ENCODE results near the gene RNF224. TPM values are rescaled to one million over a fixed set of nuclear protein-coding genes. Genes with fewer than 3 reads are reported as not detected.
A peak's percentile ranks its signal among the peaks of the same experiment; 100 is the strongest.

The RNF224 gene
- total and polyA plus RNA-seq, 2 of the 13 experiments (the other 11 are each of a cell fraction or from before 2014, with no cell fraction given), result 0.09 TPM; not detected in 1

- no peak for TF ChIP-seq ZHX2 (IDR thresholded peaks at IDR 0.05; ENCODE audit: low read depth)
- TF ChIP-seq ZHX2 (CRISPR knock-in tag; IDR thresholded peaks at IDR 0.05; ENCODE audit: borderline replicate concordance), result no peak
- TF ChIP-seq ZNF788 (CRISPR knock-in tag; IDR thresholded peaks at IDR 0.05; ENCODE audit: borderline replicate concordance), result no peak
- no peak for TF ChIP-seq ZNF574 (CRISPR knock-in tag; IDR thresholded peaks at IDR 0.05)
- no peak for TF ChIP-seq MEF2D (CRISPR knock-in tag; IDR thresholded peaks at IDR 0.05)
- peak; percentile 25 for TF ChIP-seq HNRNPL (IDR thresholded peaks at IDR 0.05; ENCODE audit: low read depth, low read length)
- TF ChIP-seq ZNF451 (CRISPR knock-in tag; IDR thresholded peaks at IDR 0.05), result no peak
- TF ChIP-seq BORCS8-MEF2B (CRISPR knock-in tag; IDR thresholded peaks at IDR 0.05), result no peak
- TF ChIP-seq MLXIP (CRISPR knock-in tag; IDR thresholded peaks at IDR 0.05; ENCODE audit: borderline replicate concordance), result no peak
- no peak for TF ChIP-seq ZGPAT (CRISPR knock-in tag; IDR thresholded peaks at IDR 0.05)
- no peak for TF ChIP-seq ZSCAN30 (CRISPR knock-in tag; IDR thresholded peaks at IDR 0.05)
- no peak for TF ChIP-seq GZF1 (CRISPR knock-in tag; IDR thresholded peaks at IDR 0.05)
- TF ChIP-seq KAT8 (CRISPR knock-in tag; IDR thresholded peaks at IDR 0.05), result no peak
- TF ChIP-seq XBP1 (CRISPR knock-in tag; IDR thresholded peaks at IDR 0.05), result no peak
- TF ChIP-seq AGO1 (IDR thresholded peaks at IDR 0.05; ENCODE audit: low read depth, low read length, poor library complexity, severe bottlenecking), result peak; percentile 25
- TF ChIP-seq MED13 (CRISPR knock-in tag; IDR thresholded peaks at IDR 0.05), result no peak
- no peak for TF ChIP-seq HCFC1 (IDR thresholded peaks at IDR 0.05; ENCODE audit: low read depth, low read length)
Measured at GRCh38 chr9:137199411-137200121, 27.7 kb upstream of the RNF224 start (continued).
